22Rv1 (cell line): ENCODE measurements around the gene R3HDML.

Experiments used
- ZFX ChIP-seq: fragments of 450-650 bp; IDR thresholded peaks from 2 replicates; pipeline ENCODE4 v1.6.1; 2017; ENCODE audit warnings: antibody characterized with exemption, borderline replicate concordance
- TF ChIP-seq, protein P1 (sequence below): fragments of 450-650 bp; IDR thresholded peaks from 2 replicates; pipeline ENCODE4 v1.5.1; 2017; ENCODE audit warnings: mild to moderate bottlenecking

- TF ChIP-seq, protein P1, sequence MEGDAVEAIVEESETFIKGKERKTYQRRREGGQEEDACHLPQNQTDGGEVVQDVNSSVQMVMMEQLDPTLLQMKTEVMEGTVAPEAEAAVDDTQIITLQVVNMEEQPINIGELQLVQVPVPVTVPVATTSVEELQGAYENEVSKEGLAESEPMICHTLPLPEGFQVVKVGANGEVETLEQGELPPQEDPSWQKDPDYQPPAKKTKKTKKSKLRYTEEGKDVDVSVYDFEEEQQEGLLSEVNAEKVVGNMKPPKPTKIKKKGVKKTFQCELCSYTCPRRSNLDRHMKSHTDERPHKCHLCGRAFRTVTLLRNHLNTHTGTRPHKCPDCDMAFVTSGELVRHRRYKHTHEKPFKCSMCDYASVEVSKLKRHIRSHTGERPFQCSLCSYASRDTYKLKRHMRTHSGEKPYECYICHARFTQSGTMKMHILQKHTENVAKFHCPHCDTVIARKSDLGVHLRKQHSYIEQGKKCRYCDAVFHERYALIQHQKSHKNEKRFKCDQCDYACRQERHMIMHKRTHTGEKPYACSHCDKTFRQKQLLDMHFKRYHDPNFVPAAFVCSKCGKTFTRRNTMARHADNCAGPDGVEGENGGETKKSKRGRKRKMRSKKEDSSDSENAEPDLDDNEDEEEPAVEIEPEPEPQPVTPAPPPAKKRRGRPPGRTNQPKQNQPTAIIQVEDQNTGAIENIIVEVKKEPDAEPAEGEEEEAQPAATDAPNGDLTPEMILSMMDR: no peak
- TF ChIP-seq ZFX: no peak
These were observed 58.0 kb downstream of the R3HDML start for GRCh38 chr20:44394702-44395460.
